HCT116 (cell line): Measurements from ENCODE around the gene MBNL2. TPM values are rescaled to one million over a fixed set of nuclear protein-coding genes. Genes with fewer than 3 reads are reported as not detected.

Source experiments
- ATAC-seq: fragments of 200-7000 bp; cut with Tn5 transposase; 2 replicates; pipeline ENCODE4 v1.9.1; 2020; ENCODE audit warnings: mild to moderate bottlenecking, moderate library complexity
- BruUV-seq: library from RNA; stranded (reverse); fragments of 400-500 nt; replicated peaks from 2 replicates; lab custom pipeline; 2021; lab: Mats Ljungman, UMichigan
- CTCF ChIA-PET: fragments of 300-600 bp; sonication (Branson Sonifier 250); formaldehyde crosslinking; loops from one replicate; lab custom pipeline; 2021; ENCODE audit warnings: antibody characterized with exemption; lab: Charles Lee
- POLR2A ChIA-PET: fragments of 300-600, 350-600 bp; sonication (Branson Sonifier 250); formaldehyde crosslinking; loops from one replicate; lab custom pipeline; 2021; ENCODE audit warnings: antibody characterized with exemption; lab: Charles Lee
- RAD21 ChIA-PET, 2 experiments: fragments of 300-600 bp; sonication (Branson Sonifier 250); formaldehyde crosslinking; loops; one replicate each; lab custom pipeline; 2023; ENCODE audit warnings: low total read pairs in 2 of 2; ENCODE audit not compliant: uncharacterized antibody in 2 of 2, unreplicated experiment in 2 of 2, low non-redundant PET in 1 of 2; lab: Charles Lee
- DNase-seq: peaks from one replicate; pipeline ENCODE4 v3.0.0-alpha.2; 2010; ENCODE audit warnings: low read depth, low spot score
- H2AFZ ChIP-seq: fragments of 200-600 bp; shearing (Covaris generic), sonication (generic); 2 replicates; pipeline ENCODE4 v1.6.1; 2017; ENCODE audit warnings: low read depth, mixed run types, mixed read lengths, antibody characterized with exemption, low read length; ENCODE audit not compliant: poor library complexity, severe bottlenecking
- H3K27ac ChIP-seq: 2 replicates; pipeline ENCODE4 v1.5.1; 2012; ENCODE audit warnings: low read depth, low read length
- H3K27me3 ChIP-seq: fragments of 200-600 bp; sonication (generic); 2 replicates; pipeline ENCODE4 v1.6.1; 2016; ENCODE audit warnings: mixed run types, low read length, mixed read lengths; ENCODE audit not compliant: insufficient read depth
- H3K36me3 ChIP-seq, 2 experiments: fragments of 200-500 bp in 1 of 2; fragments of 200-600 bp in 1 of 2; sonication (Bioruptor generic) in 1 of 2; sonication (generic) in 1 of 2; 2 replicates each; pipeline versions ENCODE4 v1.5.1 to v1.6.1; 2014 to 2016; ENCODE audit warnings: low read length in 2 of 2, inconsistent platforms in 1 of 2, mixed read lengths in 1 of 2, mixed run types in 1 of 2; ENCODE audit not compliant: insufficient read depth in 2 of 2, control insufficient read depth in 1 of 2
- H3K4me1 ChIP-seq, 2 experiments: fragments of 200-600 bp in 1 of 2; sonication (generic) in 1 of 2; 2 replicates each; pipeline versions ENCODE4 v1.5.1 to v1.6.1; 2012 to 2017; ENCODE audit warnings: low read length in 2 of 2, inconsistent platforms in 1 of 2, mild to moderate bottlenecking in 1 of 2, mixed read lengths in 1 of 2, mixed run types in 1 of 2, moderate library complexity in 1 of 2; ENCODE audit not compliant: insufficient read depth in 2 of 2, control insufficient read depth in 1 of 2
- H3K4me2 ChIP-seq: fragments of 200-600 bp; sonication (generic); 2 replicates; pipeline ENCODE4 v1.6.1; 2017; ENCODE audit warnings: mixed run types, low read length, mixed read lengths
- H3K4me3 ChIP-seq, 2 experiments: fragments of 200-600 bp in 1 of 2; sonication (generic) in 1 of 2; replicated peaks in 1 of 2; 2 replicates each; pipeline ENCODE4 v1.5.1; 2011 to 2016; ENCODE audit warnings: low read length in 2 of 2, control low read depth in 1 of 2, low read depth in 1 of 2, mild to moderate bottlenecking in 1 of 2, mixed read lengths in 1 of 2, mixed run types in 1 of 2
- H3K79me2 ChIP-seq: fragments of 200-600 bp; sonication (generic); 2 replicates; pipeline ENCODE4 v1.6.1; 2017; ENCODE audit warnings: mild to moderate bottlenecking, mixed run types, low read length, moderate library complexity, mixed read lengths; ENCODE audit not compliant: insufficient read depth
- H3K9ac ChIP-seq: fragments of 200-600 bp; sonication (generic); 2 replicates; pipeline ENCODE4 v1.6.1; 2016; ENCODE audit warnings: low read length, mixed read lengths
- H3K9me2 ChIP-seq: fragments of 200-600 bp; sonication (generic), shearing (Covaris generic); 2 replicates; pipeline ENCODE4 v1.6.1; 2017; ENCODE audit warnings: mixed run types, mild to moderate bottlenecking, moderate library complexity; ENCODE audit not compliant: insufficient read depth
- H3K9me3 ChIP-seq, 2 experiments: fragments of 200-500 bp in 1 of 2; fragments of 200-600 bp in 1 of 2; sonication (Bioruptor generic) in 1 of 2; sonication (generic) in 1 of 2; 2 replicates each; pipeline ENCODE4 v1.6.1; 2014 to 2017; ENCODE audit warnings: low read length in 2 of 2, mixed read lengths in 2 of 2, inconsistent platforms in 1 of 2, low read depth in 1 of 2, mild to moderate bottlenecking in 1 of 2, mixed run types in 1 of 2, moderate library complexity in 1 of 2; ENCODE audit not compliant: control insufficient read depth in 1 of 2, insufficient read depth in 1 of 2
- H4K20me1 ChIP-seq: fragments of 200-600 bp; sonication (generic), shearing (Covaris generic); 2 replicates; pipeline ENCODE4 v1.6.1; 2017; ENCODE audit warnings: mixed run types, mild to moderate bottlenecking, moderate library complexity; ENCODE audit not compliant: insufficient read depth
- CBX3 ChIP-seq: IDR thresholded peaks from 2 replicates; pipeline ENCODE4 v1.6.1; 2012; ENCODE audit warnings: low read depth
- CEBPB ChIP-seq: IDR thresholded peaks from 2 replicates; pipeline ENCODE4 v1.6.1; 2012; ENCODE audit warnings: low read depth
- EZH2phosphoT487 ChIP-seq: fragments of 200-600 bp; IDR thresholded peaks from 2 replicates; pipeline ENCODE4 v1.6.1; 2018; ENCODE audit warnings: antibody characterized with exemption, borderline replicate concordance
- JUND ChIP-seq: IDR thresholded peaks from 2 replicates; pipeline ENCODE4 v1.6.1; 2012
- RAD21 ChIP-seq: IDR thresholded peaks from 2 replicates; pipeline ENCODE4 v1.6.1; 2012; ENCODE audit warnings: low read depth, mild to moderate bottlenecking
- SIN3A ChIP-seq: IDR thresholded peaks from 2 replicates; pipeline ENCODE4 v1.6.1; 2012; ENCODE audit warnings: low read depth
- SP1 ChIP-seq: IDR thresholded peaks from 2 replicates; pipeline ENCODE4 v1.6.1; 2012; ENCODE audit warnings: low read depth
- SRF ChIP-seq: IDR thresholded peaks from 2 replicates; pipeline ENCODE4 v1.6.1; 2012; ENCODE audit warnings: low read depth
- YY1 ChIP-seq: IDR thresholded peaks from 2 replicates; pipeline ENCODE4 v1.6.1; 2011; ENCODE audit warnings: low read length, low read depth, moderate library complexity, mild to moderate bottlenecking; ENCODE audit not compliant: insufficient replicate concordance; ENCODE audit errors: extremely low read depth
- ZNF274 ChIP-seq: fragments of 200-500 bp; sonication (Bioruptor generic); IDR thresholded peaks from 2 replicates; pipeline ENCODE4 v1.6.1; 2014; ENCODE audit warnings: mild to moderate bottlenecking, low read depth, low read length, inconsistent platforms
- intact Hi-C: fragments of 100-400 bp; cut with micrococcal nuclease; formaldehyde crosslinking; loops from 2 replicates; pipeline ENCODE4 v1.10.0; 2022
- total RNA-seq: library from RNA; stranded (reverse); gene quantifications from one replicate; pipeline ENCODE4 v1.2.1, GENCODE V29; 2021; ENCODE audit not compliant: unreplicated experiment

The MBNL2 gene
- total RNA-seq, 1 experiment from 2014 or later, result 73.9 TPM

DNA sequence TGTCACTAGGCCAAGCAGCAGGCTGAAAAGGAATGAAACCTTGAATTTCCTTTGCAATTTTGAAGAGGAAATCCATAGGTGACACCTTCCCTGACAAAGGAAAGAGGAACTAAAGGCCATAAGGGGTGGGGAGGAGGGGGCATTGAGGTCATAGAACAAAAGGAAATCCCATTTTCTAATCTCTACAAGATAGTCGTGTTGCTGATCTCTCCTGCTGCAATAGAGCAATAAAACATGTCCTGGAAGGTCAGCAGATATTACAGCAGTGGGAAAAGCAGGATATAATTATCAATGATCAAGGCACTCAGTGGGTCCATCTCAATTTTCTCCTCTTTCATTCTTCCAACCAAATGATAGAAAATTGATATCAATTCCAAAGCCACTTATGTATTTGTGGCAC is 191.6 kb downstream of the MBNL2 start:
- Histone ChIP-seq H3K79me2 (no peaks in the 10 kb centered on the region), H3K9ac (no peak overlapping the region), H3K36me3 (no peaks in the 10 kb centered on the region), H3K9me3 (no peaks in the 10 kb centered on the region), H3K27me3 (no peaks in the 10 kb centered on the region), H3K4me2 (no peak overlapping the region), H3K4me1 (no peaks in the 10 kb centered on the region), H3K27ac (no peak overlapping the region), H3K9me2 (no peaks in the 10 kb centered on the region), H2AFZ (no peak overlapping the region), H3K4me3 (no peak overlapping the region), H4K20me1 (no peaks in the 10 kb centered on the region)
- BruUV-seq, result no TSS peak
- POLR2A ChIA-PET, result no interaction called here
- no peak for DNase-seq
- CTCF ChIA-PET, result no interaction called here
- no peak for TF ChIP-seq SRF
- intact Hi-C loops, result no loop called here
- RAD21 ChIA-PET, result no interaction called here
- no peak for ATAC-seq

DNA sequence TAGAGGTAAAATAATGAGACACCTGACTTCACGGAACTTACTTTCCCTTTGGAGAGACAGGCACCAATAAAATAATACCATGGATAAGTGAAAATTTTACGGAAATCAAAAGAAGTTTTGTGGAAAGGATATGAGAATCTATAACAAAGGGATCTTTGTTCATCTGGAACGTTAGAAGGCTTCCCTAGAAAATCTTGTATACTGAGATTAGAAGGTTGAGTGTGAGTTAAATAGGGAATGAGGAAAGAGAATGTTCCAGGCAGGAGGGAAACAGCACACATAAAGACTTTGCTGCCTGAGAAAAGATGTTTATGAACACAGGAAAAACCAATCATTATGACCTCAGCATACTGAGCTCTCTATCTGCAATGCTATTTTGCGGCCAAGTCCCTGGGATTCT is 192.3 kb downstream of the MBNL2 start:
- no TSS peak for BruUV-seq
- ChIA-PET RAD21 (no interaction called here), CTCF (no interaction called here)
- Histone ChIP-seq H3K4me3 (no peak overlapping the region), H3K27me3 (no peaks in the 10 kb centered on the region), H3K4me2 (no peak overlapping the region), H3K9me2 (no peaks in the 10 kb centered on the region), H3K79me2 (no peaks in the 10 kb centered on the region), H4K20me1 (no peaks in the 10 kb centered on the region), H3K9me3 (no peaks in the 10 kb centered on the region), H3K27ac (no peak overlapping the region), H3K4me1 (no peaks in the 10 kb centered on the region), H3K36me3 (no peaks in the 10 kb centered on the region)
- no peak for DNase-seq
- TF ChIP-seq JUND (no peak), CBX3 (no peak), RAD21 (no peak), ZNF274 (no peak), YY1 (no peak), SIN3A (no peak), CEBPB (no peak), SP1 (no peak), EZH2phosphoT487 (no peak), SRF (no peak)
- TF ChIP-seq, all 23 proteins: peak for 0
- ATAC-seq, result no peak
- Histone ChIP-seq H3K9ac (no peak overlapping the region), H2AFZ (no peak overlapping the region)
- POLR2A ChIA-PET, result interaction anchor here (0.7 kb wide), 1 partner anchor 273 kb away, joined by 3 read pairs; no protein-coding TSS in a partner anchor
- intact Hi-C loops, result no loop called here
